ENCODE data around the gene TMEM33.
"Not testable (repeated sequence)": the region's sequence is repeated elsewhere in the genome, so short reads cannot be mapped to it uniquely, and the experiment has no call there.

Gene TMEM33

GRCh38 chr4:41934901-41935651 is at the start of gene TMEM33:
Gene TMEM33, plus strand, starts transcription at chr4:41935429. Its CDS starts 56 bp downstream, at chr4:41935485.
- DNase-seq (ENCODE audit: low read depth): peak; percentile 31

GRCh38 chr4:41885456-41885855 is 49.8 kb upstream of the TMEM33 start:
- DNase-seq (ENCODE audit: low read depth): no peak

- DNase-seq (ENCODE audit: low read depth): no peak
Observed at GRCh38 chr4:41887277-41887676, 48.0 kb upstream of the TMEM33 start.

GRCh38 chr4:41887821-41888686 is 47.2 kb upstream of the TMEM33 start:
- DNase-seq (ENCODE audit: low read depth): no peak

GRCh38 chr4:41888687-41889074 is 46.5 kb upstream of the TMEM33 start:
- no peak for DNase-seq (ENCODE audit: low read depth)

GRCh38 chr4:41889317-41889716 is 45.9 kb upstream of the TMEM33 start:
- no peak for DNase-seq (ENCODE audit: low read depth)

- no peak for DNase-seq (ENCODE audit: low read depth)
Observed at GRCh38 chr4:41890085-41890484, 45.1 kb upstream of the TMEM33 start.

- DNase-seq (ENCODE audit: low read depth): no peak
Observed at GRCh38 chr4:41896648-41897047, 38.6 kb upstream of the TMEM33 start.

GRCh38 chr4:41897698-41898097 is 37.5 kb upstream of the TMEM33 start:
- DNase-seq (ENCODE audit: low read depth): no peak

GRCh38 chr4:41909136-41909535 is 26.1 kb upstream of the TMEM33 start:
- not testable (repeated sequence) for DNase-seq (ENCODE audit: low read depth)

GRCh38 chr4:41912546-41912945 is 22.7 kb upstream of the TMEM33 start:
- no peak for DNase-seq (ENCODE audit: low read depth)

GRCh38 chr4:41913509-41913908 is 21.7 kb upstream of the TMEM33 start:
- DNase-seq (ENCODE audit: low read depth): no peak

- DNase-seq (ENCODE audit: low read depth): no peak
Observed at GRCh38 chr4:41918278-41918677, 17.0 kb upstream of the TMEM33 start.

GRCh38 chr4:41920416-41920815 is 14.8 kb upstream of the TMEM33 start:
- not testable (repeated sequence) for DNase-seq (ENCODE audit: low read depth)

GRCh38 chr4:41921476-41921875 is 13.8 kb upstream of the TMEM33 start:
- no peak for DNase-seq (ENCODE audit: low read depth)

- DNase-seq (ENCODE audit: low read depth): no peak
Observed at GRCh38 chr4:41927796-41928499, 7.3 kb upstream of the TMEM33 start.

- DNase-seq (ENCODE audit: low read depth): no peak
Observed at GRCh38 chr4:41930139-41930831, 4.9 kb upstream of the TMEM33 start.

GRCh38 chr4:41932988-41933387 is 2.2 kb upstream of the TMEM33 start:
- DNase-seq (ENCODE audit: low read depth): no peak

GRCh38 chr4:41933997-41934503 is 1.2 kb upstream of the TMEM33 start:
- no peak for DNase-seq (ENCODE audit: low read depth)

- DNase-seq (ENCODE audit: low read depth): no peak
Observed at GRCh38 chr4:41934514-41934900, 722 bp upstream of the TMEM33 start.

- no peak for DNase-seq (ENCODE audit: low read depth)
Observed at GRCh38 chr4:41935652-41936021, 408 bp downstream of the TMEM33 start.

Data from stimulated activated CD8-positive, alpha-beta memory T cell treated with anti-CD3 and anti-CD28 coated beads, Interleukin-15, amount 100 ng/mL, for 24 hours (primary cell).